H1 (cell line): ENCODE data around the gene TSPAN1. TPM values are rescaled to one million over a fixed set of nuclear protein-coding genes. Genes with fewer than 3 reads are reported as not detected.

ENCODE experiments used
- BACH1 ChIP-seq: IDR thresholded peaks from 2 replicates; pipeline ENCODE4 v1.6.1; 2012; ENCODE audit warnings: low read length, improper control_type of control experiment
- MAX ChIP-seq: IDR thresholded peaks from 2 replicates; pipeline ENCODE4 v1.6.1; 2012; ENCODE audit warnings: inconsistent platforms
- SUZ12 ChIP-seq: fragments of 200-600 bp; sonication (generic); IDR thresholded peaks from 2 replicates; pipeline ENCODE4 v1.6.1; 2012; ENCODE audit warnings: mild to moderate bottlenecking, inconsistent platforms, low read length, moderate library complexity, mixed read lengths
- TBP ChIP-seq: IDR thresholded peaks from 2 replicates; pipeline ENCODE4 v1.6.1; 2011; ENCODE audit warnings: low read depth, low read length, improper control_type of control experiment
- polyA plus RNA-seq, 7 experiments: library from polyadenylated mRNA; depleted of rRNA in 3 of 7; stranded (reverse) in 5 of 7; unstranded in 2 of 7; fragments of >200 nt in 5 of 7; fragments of 200-250 nt in 2 of 7; gene quantifications; 1 replicate in 5 of 7; 2 replicates in 1 of 7; 4 replicates in 1 of 7; pipeline versions ENCODE4 v1.2.1 to v1.2.3, GENCODE V29; 2011 to 2013; ENCODE audit warnings: missing spikeins in 2 of 7, mixed read lengths in 2 of 7
- total RNA-seq: library from RNA; stranded (reverse); fragmentation: NEBNext Ultra II Directional; extraction: Animal tissue kit (Norgen Biotek cat#: 25700); gene quantifications from 2 replicates; pipeline ENCODE4 v1.2.1, GENCODE V29; 2021
- TF ChIP-seq, protein P1 (sequence below): fragments of 300-600 bp; sonication (generic); IDR thresholded peaks from 2 replicates; pipeline ENCODE4 v1.7.1; 2012; ENCODE audit warnings: low read length, moderate library complexity, mild to moderate bottlenecking, inconsistent platforms; ENCODE audit not compliant: insufficient replicate concordance
- TF ChIP-seq, protein P2 (sequence below): IDR thresholded peaks from 2 replicates; pipeline ENCODE4 v1.6.1; 2012; ENCODE audit warnings: low read length, inconsistent platforms

Gene TSPAN1
- total and polyA plus RNA-seq, 2 of the 8 experiments (the other 6 are each of a cell fraction or from before 2014, with no cell fraction given), result 0.05 TPM; not detected in 1

GRCh38 chr1:46181343-46182260, 6.7 kb downstream of the TSPAN1 start (continued):
- TF ChIP-seq, protein P1, sequence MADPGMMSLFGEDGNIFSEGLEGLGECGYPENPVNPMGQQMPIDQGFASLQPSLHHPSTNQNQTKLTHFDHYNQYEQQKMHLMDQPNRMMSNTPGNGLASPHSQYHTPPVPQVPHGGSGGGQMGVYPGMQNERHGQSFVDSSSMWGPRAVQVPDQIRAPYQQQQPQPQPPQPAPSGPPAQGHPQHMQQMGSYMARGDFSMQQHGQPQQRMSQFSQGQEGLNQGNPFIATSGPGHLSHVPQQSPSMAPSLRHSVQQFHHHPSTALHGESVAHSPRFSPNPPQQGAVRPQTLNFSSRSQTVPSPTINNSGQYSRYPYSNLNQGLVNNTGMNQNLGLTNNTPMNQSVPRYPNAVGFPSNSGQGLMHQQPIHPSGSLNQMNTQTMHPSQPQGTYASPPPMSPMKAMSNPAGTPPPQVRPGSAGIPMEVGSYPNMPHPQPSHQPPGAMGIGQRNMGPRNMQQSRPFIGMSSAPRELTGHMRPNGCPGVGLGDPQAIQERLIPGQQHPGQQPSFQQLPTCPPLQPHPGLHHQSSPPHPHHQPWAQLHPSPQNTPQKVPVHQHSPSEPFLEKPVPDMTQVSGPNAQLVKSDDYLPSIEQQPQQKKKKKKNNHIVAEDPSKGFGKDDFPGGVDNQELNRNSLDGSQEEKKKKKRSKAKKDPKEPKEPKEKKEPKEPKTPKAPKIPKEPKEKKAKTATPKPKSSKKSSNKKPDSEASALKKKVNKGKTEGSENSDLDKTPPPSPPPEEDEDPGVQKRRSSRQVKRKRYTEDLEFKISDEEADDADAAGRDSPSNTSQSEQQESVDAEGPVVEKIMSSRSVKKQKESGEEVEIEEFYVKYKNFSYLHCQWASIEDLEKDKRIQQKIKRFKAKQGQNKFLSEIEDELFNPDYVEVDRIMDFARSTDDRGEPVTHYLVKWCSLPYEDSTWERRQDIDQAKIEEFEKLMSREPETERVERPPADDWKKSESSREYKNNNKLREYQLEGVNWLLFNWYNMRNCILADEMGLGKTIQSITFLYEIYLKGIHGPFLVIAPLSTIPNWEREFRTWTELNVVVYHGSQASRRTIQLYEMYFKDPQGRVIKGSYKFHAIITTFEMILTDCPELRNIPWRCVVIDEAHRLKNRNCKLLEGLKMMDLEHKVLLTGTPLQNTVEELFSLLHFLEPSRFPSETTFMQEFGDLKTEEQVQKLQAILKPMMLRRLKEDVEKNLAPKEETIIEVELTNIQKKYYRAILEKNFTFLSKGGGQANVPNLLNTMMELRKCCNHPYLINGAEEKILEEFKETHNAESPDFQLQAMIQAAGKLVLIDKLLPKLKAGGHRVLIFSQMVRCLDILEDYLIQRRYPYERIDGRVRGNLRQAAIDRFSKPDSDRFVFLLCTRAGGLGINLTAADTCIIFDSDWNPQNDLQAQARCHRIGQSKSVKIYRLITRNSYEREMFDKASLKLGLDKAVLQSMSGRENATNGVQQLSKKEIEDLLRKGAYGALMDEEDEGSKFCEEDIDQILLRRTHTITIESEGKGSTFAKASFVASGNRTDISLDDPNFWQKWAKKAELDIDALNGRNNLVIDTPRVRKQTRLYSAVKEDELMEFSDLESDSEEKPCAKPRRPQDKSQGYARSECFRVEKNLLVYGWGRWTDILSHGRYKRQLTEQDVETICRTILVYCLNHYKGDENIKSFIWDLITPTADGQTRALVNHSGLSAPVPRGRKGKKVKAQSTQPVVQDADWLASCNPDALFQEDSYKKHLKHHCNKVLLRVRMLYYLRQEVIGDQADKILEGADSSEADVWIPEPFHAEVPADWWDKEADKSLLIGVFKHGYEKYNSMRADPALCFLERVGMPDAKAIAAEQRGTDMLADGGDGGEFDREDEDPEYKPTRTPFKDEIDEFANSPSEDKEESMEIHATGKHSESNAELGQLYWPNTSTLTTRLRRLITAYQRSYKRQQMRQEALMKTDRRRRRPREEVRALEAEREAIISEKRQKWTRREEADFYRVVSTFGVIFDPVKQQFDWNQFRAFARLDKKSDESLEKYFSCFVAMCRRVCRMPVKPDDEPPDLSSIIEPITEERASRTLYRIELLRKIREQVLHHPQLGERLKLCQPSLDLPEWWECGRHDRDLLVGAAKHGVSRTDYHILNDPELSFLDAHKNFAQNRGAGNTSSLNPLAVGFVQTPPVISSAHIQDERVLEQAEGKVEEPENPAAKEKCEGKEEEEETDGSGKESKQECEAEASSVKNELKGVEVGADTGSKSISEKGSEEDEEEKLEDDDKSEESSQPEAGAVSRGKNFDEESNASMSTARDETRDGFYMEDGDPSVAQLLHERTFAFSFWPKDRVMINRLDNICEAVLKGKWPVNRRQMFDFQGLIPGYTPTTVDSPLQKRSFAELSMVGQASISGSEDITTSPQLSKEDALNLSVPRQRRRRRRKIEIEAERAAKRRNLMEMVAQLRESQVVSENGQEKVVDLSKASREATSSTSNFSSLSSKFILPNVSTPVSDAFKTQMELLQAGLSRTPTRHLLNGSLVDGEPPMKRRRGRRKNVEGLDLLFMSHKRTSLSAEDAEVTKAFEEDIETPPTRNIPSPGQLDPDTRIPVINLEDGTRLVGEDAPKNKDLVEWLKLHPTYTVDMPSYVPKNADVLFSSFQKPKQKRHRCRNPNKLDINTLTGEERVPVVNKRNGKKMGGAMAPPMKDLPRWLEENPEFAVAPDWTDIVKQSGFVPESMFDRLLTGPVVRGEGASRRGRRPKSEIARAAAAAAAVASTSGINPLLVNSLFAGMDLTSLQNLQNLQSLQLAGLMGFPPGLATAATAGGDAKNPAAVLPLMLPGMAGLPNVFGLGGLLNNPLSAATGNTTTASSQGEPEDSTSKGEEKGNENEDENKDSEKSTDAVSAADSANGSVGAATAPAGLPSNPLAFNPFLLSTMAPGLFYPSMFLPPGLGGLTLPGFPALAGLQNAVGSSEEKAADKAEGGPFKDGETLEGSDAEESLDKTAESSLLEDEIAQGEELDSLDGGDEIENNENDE, result no peak
- TF ChIP-seq TBP (no peak), SUZ12 (no peak), BACH1 (no peak), MAX (no peak)
- TF ChIP-seq, protein P2, sequence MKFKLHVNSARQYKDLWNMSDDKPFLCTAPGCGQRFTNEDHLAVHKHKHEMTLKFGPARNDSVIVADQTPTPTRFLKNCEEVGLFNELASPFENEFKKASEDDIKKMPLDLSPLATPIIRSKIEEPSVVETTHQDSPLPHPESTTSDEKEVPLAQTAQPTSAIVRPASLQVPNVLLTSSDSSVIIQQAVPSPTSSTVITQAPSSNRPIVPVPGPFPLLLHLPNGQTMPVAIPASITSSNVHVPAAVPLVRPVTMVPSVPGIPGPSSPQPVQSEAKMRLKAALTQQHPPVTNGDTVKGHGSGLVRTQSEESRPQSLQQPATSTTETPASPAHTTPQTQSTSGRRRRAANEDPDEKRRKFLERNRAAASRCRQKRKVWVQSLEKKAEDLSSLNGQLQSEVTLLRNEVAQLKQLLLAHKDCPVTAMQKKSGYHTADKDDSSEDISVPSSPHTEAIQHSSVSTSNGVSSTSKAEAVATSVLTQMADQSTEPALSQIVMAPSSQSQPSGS, result no peak
